Neural progenitor cell (in vitro differentiated cells): Measurements from ENCODE around the gene PPP6R1. TPM values are rescaled to one million over a fixed set of nuclear protein-coding genes. Genes with fewer than 3 reads are reported as not detected.

Experiments
- DNase-seq: peaks from one replicate; pipeline ENCODE4 v3.0.0-alpha.2; 2016; ENCODE audit warnings: low spot score
- H2AFZ ChIP-seq: fragments of 200-600 bp; sonication (generic); replicated peaks from 2 replicates; pipeline ENCODE4 v1.6.1; 2016; ENCODE audit warnings: antibody characterized with exemption
- H3F3A ChIP-seq: fragments of 200-600 bp; sonication (generic); 2 replicates; pipeline ENCODE4 v1.6.1; 2016; ENCODE audit warnings: antibody characterized with exemption, low read depth
- H3K27ac ChIP-seq: fragments of 200-600 bp; sonication (generic); 2 replicates; pipeline ENCODE4 v1.5.1; 2016; ENCODE audit warnings: mild to moderate bottlenecking
- H3K27me3 ChIP-seq: fragments of 200-600 bp; sonication (generic); 2 replicates; pipeline ENCODE4 v1.6.1; 2016; ENCODE audit warnings: mild to moderate bottlenecking, moderate library complexity
- H3K36me3 ChIP-seq: fragments of 200-600 bp; sonication (generic); 2 replicates; pipeline ENCODE4 v1.5.1; 2016
- H3K4me1 ChIP-seq: fragments of 200-600 bp; sonication (generic); 2 replicates; pipeline ENCODE4 v1.6.1; 2016; ENCODE audit warnings: mixed run types
- H3K4me2 ChIP-seq: fragments of 200-600 bp; sonication (generic); 2 replicates; pipeline ENCODE4 v1.6.1; 2016
- H3K4me3 ChIP-seq: fragments of 200-600 bp; sonication (generic); 2 replicates; pipeline ENCODE4 v1.5.1; 2016
- H3K79me2 ChIP-seq: fragments of 200-600 bp; sonication (generic); 2 replicates; pipeline ENCODE4 v1.6.1; 2016; ENCODE audit warnings: low read depth
- H3K9ac ChIP-seq: fragments of 200-600 bp; sonication (generic); 2 replicates; pipeline ENCODE4 v1.6.1; 2016
- H3K9me3 ChIP-seq: fragments of 200-600 bp; sonication (generic); 2 replicates; pipeline ENCODE4 v1.5.1; 2016; ENCODE audit warnings: low read depth
- H4K20me1 ChIP-seq: fragments of 200-600 bp; sonication (generic); 2 replicates; pipeline ENCODE4 v1.6.1; 2016; ENCODE audit warnings: low read depth
- H3K27ac Mint-ChIP-seq: 3 replicates; pipeline ENCODE4 v1.8.0; 2021; ENCODE audit warnings: mixed read lengths
- H3K27me3 Mint-ChIP-seq: 2 replicates; pipeline ENCODE4 v1.8.0; 2022; ENCODE audit warnings: low read depth, mild to moderate bottlenecking, inconsistent platforms, moderate library complexity, mixed read lengths; ENCODE audit not compliant: insufficient read depth
- H3K36me3 Mint-ChIP-seq: 3 replicates; pipeline ENCODE4 v1.8.0; 2021; ENCODE audit warnings: mixed read lengths
- H3K4me1 Mint-ChIP-seq: 3 replicates; pipeline ENCODE4 v1.8.0; 2021; ENCODE audit warnings: mixed read lengths
- H3K4me3 Mint-ChIP-seq: 3 replicates; pipeline ENCODE4 v1.8.0; 2021; ENCODE audit warnings: mild to moderate bottlenecking, moderate library complexity, mixed read lengths
- H3K9me3 Mint-ChIP-seq: 3 replicates; pipeline ENCODE4 v1.8.0; 2020; ENCODE audit warnings: mixed read lengths
- EZH2 ChIP-seq: fragments of 200-600 bp; sonication (generic); IDR thresholded peaks from 2 replicates; pipeline ENCODE4 v1.6.1; 2017; ENCODE audit warnings: antibody characterized with exemption, mild to moderate bottlenecking, moderate library complexity
- EZH2phosphoT487 ChIP-seq: fragments of 200-600 bp; sonication (generic); IDR thresholded peaks from 2 replicates; pipeline ENCODE4 v1.6.1; 2017; ENCODE audit warnings: antibody characterized with exemption
- total RNA-seq: library from RNA; depleted of rRNA; stranded (reverse); fragments of >200 nt; gene quantifications from 2 replicates; pipeline ENCODE4 v1.2.3, GENCODE V29; 2015; ENCODE audit warnings: low replicate concordance
- TF ChIP-seq, protein P1 (sequence below): fragments of 200-600 bp; sonication (generic); IDR thresholded peaks from 2 replicates; pipeline ENCODE4 v1.5.1; 2017; ENCODE audit warnings: antibody characterized with exemption, mild to moderate bottlenecking

Gene PPP6R1
- total RNA-seq, 1 donor from 2014 or later = 13.1 TPM

DNA sequence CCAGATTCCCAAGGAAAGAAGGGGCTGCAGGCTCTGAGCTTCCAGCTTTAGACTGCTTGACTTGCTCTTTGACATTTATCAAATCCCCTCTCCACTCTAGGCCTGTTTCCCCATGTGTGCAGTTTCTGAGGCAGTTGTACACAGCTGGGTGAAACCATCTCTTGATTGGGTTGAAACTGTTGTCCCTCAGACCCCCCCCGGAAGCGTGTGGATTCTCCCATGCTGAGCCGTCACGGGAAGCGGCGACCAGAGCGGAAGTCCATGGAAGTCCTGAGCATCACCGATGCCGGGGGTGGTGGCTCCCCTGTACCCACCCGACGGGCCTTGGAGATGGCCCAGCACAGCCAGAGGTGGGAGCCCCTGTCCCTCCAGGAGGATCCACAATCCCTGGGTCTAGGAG lies 44.7 kb upstream of the PPP6R1 start:
- TF ChIP-seq EZH2 (no peak), EZH2phosphoT487 (no peak)
- TF ChIP-seq, protein P1, sequence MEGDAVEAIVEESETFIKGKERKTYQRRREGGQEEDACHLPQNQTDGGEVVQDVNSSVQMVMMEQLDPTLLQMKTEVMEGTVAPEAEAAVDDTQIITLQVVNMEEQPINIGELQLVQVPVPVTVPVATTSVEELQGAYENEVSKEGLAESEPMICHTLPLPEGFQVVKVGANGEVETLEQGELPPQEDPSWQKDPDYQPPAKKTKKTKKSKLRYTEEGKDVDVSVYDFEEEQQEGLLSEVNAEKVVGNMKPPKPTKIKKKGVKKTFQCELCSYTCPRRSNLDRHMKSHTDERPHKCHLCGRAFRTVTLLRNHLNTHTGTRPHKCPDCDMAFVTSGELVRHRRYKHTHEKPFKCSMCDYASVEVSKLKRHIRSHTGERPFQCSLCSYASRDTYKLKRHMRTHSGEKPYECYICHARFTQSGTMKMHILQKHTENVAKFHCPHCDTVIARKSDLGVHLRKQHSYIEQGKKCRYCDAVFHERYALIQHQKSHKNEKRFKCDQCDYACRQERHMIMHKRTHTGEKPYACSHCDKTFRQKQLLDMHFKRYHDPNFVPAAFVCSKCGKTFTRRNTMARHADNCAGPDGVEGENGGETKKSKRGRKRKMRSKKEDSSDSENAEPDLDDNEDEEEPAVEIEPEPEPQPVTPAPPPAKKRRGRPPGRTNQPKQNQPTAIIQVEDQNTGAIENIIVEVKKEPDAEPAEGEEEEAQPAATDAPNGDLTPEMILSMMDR = no peak
- no peak overlapping the region for H3K4me3 Mint-ChIP-seq
- Histone ChIP-seq H3K9me3 (no peaks in the 10 kb centered on the region), H3K27me3 (no peaks in the 10 kb centered on the region), H3K36me3 (no peaks in the 10 kb centered on the region), H3K9ac (no peak overlapping the region), H3K4me2 (no peak overlapping the region), H4K20me1 (peaks cover 12% of the 10 kb centered on the region), H3K79me2 (no peaks in the 10 kb centered on the region), H3K4me1 (peaks cover 17% of the 10 kb centered on the region), H3K27ac (no peak overlapping the region), H3K4me3 (no peak overlapping the region), H2AFZ (no peak overlapping the region), H3F3A (peaks cover 26% of the 10 kb centered on the region)
- peaks cover 2% of the 10 kb centered on the region for H3K9me3 Mint-ChIP-seq
- H3K4me1 Mint-ChIP-seq = peaks cover 20% of the 10 kb centered on the region
- H3K27ac Mint-ChIP-seq = no peak overlapping the region
- no peaks in the 10 kb centered on the region for H3K27me3 Mint-ChIP-seq
- no peak for DNase-seq
- H3K36me3 Mint-ChIP-seq = peaks cover 39% of the 10 kb centered on the region

- Histone ChIP-seq H3K4me1 (peaks cover 17% of the 10 kb centered on the region), H3K27ac (no peak overlapping the region), H3K9me3 (no peaks in the 10 kb centered on the region), H3K79me2 (no peaks in the 10 kb centered on the region), H3K36me3 (no peaks in the 10 kb centered on the region), H3K4me3 (no peak overlapping the region), H3K9ac (no peak overlapping the region), H4K20me1 (peaks cover 12% of the 10 kb centered on the region), H2AFZ (no peak overlapping the region), H3K4me2 (no peak overlapping the region), H3F3A (peaks cover 26% of the 10 kb centered on the region), H3K27me3 (no peaks in the 10 kb centered on the region)
- no peaks in the 10 kb centered on the region for H3K27me3 Mint-ChIP-seq
- peaks cover 2% of the 10 kb centered on the region for H3K9me3 Mint-ChIP-seq
- no peak overlapping the region for H3K4me3 Mint-ChIP-seq
- no peak for DNase-seq
- TF ChIP-seq EZH2 = no peak
- TF ChIP-seq, protein P1 = no peak
- no peak for TF ChIP-seq EZH2phosphoT487
- H3K27ac Mint-ChIP-seq = no peak overlapping the region
- peaks cover 36% of the 10 kb centered on the region for H3K36me3 Mint-ChIP-seq
- H3K4me1 Mint-ChIP-seq = peaks cover 18% of the 10 kb centered on the region
These were observed 43.5 kb upstream of the PPP6R1 start for GRCh38 chr19:55302318-55302703.

- H3K9ac ChIP-seq = no peak overlapping the region
- Mint-ChIP-seq H3K9me3 (no peaks in the 10 kb centered on the region), H3K27me3 (no peaks in the 10 kb centered on the region), H3K27ac (no peak overlapping the region), H3K36me3 (peaks cover 33% of the 10 kb centered on the region), H3K4me3 (peak overlapping the region; percentile 72), H3K4me1 (peaks cover 18% of the 10 kb centered on the region)
- no peaks in the 10 kb centered on the region for H3K27me3 ChIP-seq
- peaks cover 26% of the 10 kb centered on the region for H3F3A ChIP-seq
- H3K4me3 ChIP-seq = peak overlapping the region; percentile 19
- H3K4me2 ChIP-seq = peak overlapping the region; percentile 65
- H3K27ac ChIP-seq = peak overlapping the region; percentile 79
- no peaks in the 10 kb centered on the region for H3K36me3 ChIP-seq
- no peaks in the 10 kb centered on the region for H3K9me3 ChIP-seq
- H4K20me1 ChIP-seq = peaks cover 12% of the 10 kb centered on the region
- peak; percentile 95 for DNase-seq
- peaks cover 17% of the 10 kb centered on the region for H3K4me1 ChIP-seq
- TF ChIP-seq, protein P1 = peak; percentile 94
- no peak for TF ChIP-seq EZH2
- H3K79me2 ChIP-seq = no peaks in the 10 kb centered on the region
- H2AFZ ChIP-seq = no peak overlapping the region
These were observed 42.9 kb upstream of the PPP6R1 start for GRCh38 chr19:55301459-55302317.
